PC-3 (cell line): ENCODE measurements around the gene UBE2L3. TPM values are rescaled to one million over a fixed set of nuclear protein-coding genes. Genes with fewer than 3 reads are reported as not detected.
A peak's percentile ranks its signal among the peaks of the same experiment; 100 is the strongest.

Experiments used
- ATAC-seq: fragments of 200-7000 bp; cut with Tn5 transposase; 2 replicates; pipeline ENCODE4 v1.9.1; 2020; ENCODE audit warnings: mild to moderate bottlenecking, moderate library complexity
- BruUV-seq: library from RNA; stranded (reverse); fragments of 400-500 nt; replicated peaks from 2 replicates; lab custom pipeline; 2021; lab: Mats Ljungman, UMichigan
- CTCF ChIA-PET: fragments of 300-600 bp; sonication (Branson Sonifier 250); formaldehyde crosslinking; loops from one replicate; lab custom pipeline; 2022; ENCODE audit warnings: antibody characterized with exemption; lab: Charles Lee
- POLR2A ChIA-PET: fragments of 300-600 bp; sonication (Branson Sonifier 250); formaldehyde crosslinking; loops from one replicate; lab custom pipeline; 2022; ENCODE audit warnings: antibody characterized with exemption; ENCODE audit not compliant: unreplicated experiment; lab: Charles Lee
- DNase-seq: peaks from one replicate; pipeline ENCODE4 v3.0.0-alpha.2; 2015
- H2AFZ ChIP-seq: fragments of 300-600 bp; sonication (generic); 2 replicates; pipeline ENCODE4 v1.6.0; 2016; ENCODE audit warnings: antibody characterized with exemption, low read length
- H3F3A ChIP-seq: fragments of 300-600 bp; sonication (generic); one replicate; pipeline ENCODE4 v1.6.0; 2017; ENCODE audit warnings: antibody characterized with exemption, low read length, control low read depth, mild to moderate bottlenecking; ENCODE audit not compliant: unreplicated experiment
- H3K27ac ChIP-seq: fragments of 300-600 bp; sonication (generic); 2 replicates; pipeline ENCODE4 v1.5.1; 2016; ENCODE audit warnings: mild to moderate bottlenecking, low read length
- H3K27me3 ChIP-seq: fragments of 300-600 bp; sonication (generic); 2 replicates; pipeline ENCODE4 v1.6.1; 2016; ENCODE audit warnings: low read length, mixed read lengths
- H3K36me3 ChIP-seq: fragments of 300-600 bp; sonication (generic); 2 replicates; pipeline ENCODE4 v1.6.1; 2016; ENCODE audit warnings: low read depth, mixed run types, low read length, mixed read lengths
- H3K4me1 ChIP-seq: fragments of 300-600 bp; sonication (generic); 2 replicates; pipeline ENCODE4 v1.5.1; 2016; ENCODE audit warnings: low read length; ENCODE audit not compliant: insufficient read depth
- H3K4me2 ChIP-seq: fragments of 300-600 bp; sonication (generic); 2 replicates; pipeline ENCODE4 v1.6.0; 2016; ENCODE audit warnings: low read length
- H3K4me3 ChIP-seq: fragments of 300-600 bp; sonication (generic); 2 replicates; pipeline ENCODE4 v1.5.1; 2016; ENCODE audit warnings: mild to moderate bottlenecking, low read length, mixed read lengths
- H3K79me2 ChIP-seq: fragments of 300-600 bp; sonication (generic); 2 replicates; pipeline ENCODE4 v1.6.1; 2017; ENCODE audit warnings: low read length, mixed read lengths
- H3K9ac ChIP-seq: fragments of 300-600 bp; sonication (generic); 2 replicates; pipeline ENCODE4 v1.6.0; 2016; ENCODE audit warnings: mild to moderate bottlenecking, low read length
- H3K9me2 ChIP-seq: fragments of 300-600 bp; sonication (generic); replicated peaks from 2 replicates; pipeline ENCODE4 v1.6.1; 2016; ENCODE audit warnings: mixed run types, low read length, mixed read lengths
- H3K9me3 ChIP-seq: fragments of 300-600 bp; sonication (generic); 2 replicates; pipeline ENCODE4 v1.6.1; 2016; ENCODE audit warnings: low read length, mixed read lengths
- H4K20me1 ChIP-seq: fragments of 300-600 bp; sonication (generic); 2 replicates; pipeline ENCODE4 v1.6.1; 2016; ENCODE audit warnings: low read length, mixed read lengths
- CTCF ChIP-seq: fragments of 300-600 bp; sonication (generic); conservative IDR thresholded peaks from 2 replicates; pipeline ENCODE4 v1.5.1; 2017; ENCODE audit warnings: antibody characterized with exemption, low read depth, mild to moderate bottlenecking, low read length
- EZH2 ChIP-seq: fragments of 300-600 bp; sonication (generic); IDR thresholded peaks from one replicate; pipeline ENCODE4 v1.6.1; 2017; ENCODE audit warnings: antibody characterized with exemption, mild to moderate bottlenecking, low read length; ENCODE audit not compliant: unreplicated experiment
- EZH2phosphoT487 ChIP-seq: fragments of 300-600 bp; sonication (generic); IDR thresholded peaks from 2 replicates; pipeline ENCODE4 v1.6.1; 2018; ENCODE audit warnings: mild to moderate bottlenecking, antibody characterized with exemption, low read length, borderline replicate concordance
- intact Hi-C: fragments of 100-400 bp; cut with micrococcal nuclease; formaldehyde crosslinking; loops from 2 replicates; pipeline ENCODE4 v1.9.0; 2023
- total RNA-seq: library from RNA; depleted of rRNA; stranded (reverse); fragments of >200 nt; gene quantifications from 2 replicates; pipeline ENCODE4 v1.2.3, GENCODE V29; 2014

The UBE2L3 gene
- total RNA-seq, 1 experiment from 2014 or later = 72.0 TPM

- H2AFZ ChIP-seq = no peak overlapping the region
- ATAC-seq = no peak
- CTCF ChIA-PET = no interaction called here
- H3K27ac ChIP-seq = no peak overlapping the region
- peaks cover 95% of the 10 kb centered on the region for H3K79me2 ChIP-seq
- H3K4me2 ChIP-seq = no peak overlapping the region
- intact Hi-C loops = no loop called here
- no peak for DNase-seq
- H3K4me3 ChIP-seq = no peak overlapping the region
- H3F3A ChIP-seq = no peaks in the 10 kb centered on the region
- no TSS peak for BruUV-seq
- H3K9me2 ChIP-seq = no peaks in the 10 kb centered on the region
- H4K20me1 ChIP-seq = peaks cover 47% of the 10 kb centered on the region; the same call in 1 of the 2 replicates
- no peaks in the 10 kb centered on the region for H3K27me3 ChIP-seq
- no peak overlapping the region for H3K9ac ChIP-seq
- no peaks in the 10 kb centered on the region for H3K9me3 ChIP-seq
- peaks cover 19% of the 10 kb centered on the region for H3K36me3 ChIP-seq
- no peak for TF ChIP-seq EZH2phosphoT487
- TF ChIP-seq EZH2 = no peak
- no peak for TF ChIP-seq CTCF
- peaks cover 5% of the 10 kb centered on the region; the same call in 1 of the 2 replicates for H3K4me1 ChIP-seq
- POLR2A ChIA-PET = no interaction called here
These were observed 23.5 kb downstream of the UBE2L3 start for GRCh38 chr22:21590809-21591641.

- no peak overlapping the region for H2AFZ ChIP-seq
- peaks cover 5% of the 10 kb centered on the region; the same call in 1 of the 2 replicates for H3K4me1 ChIP-seq
- no peaks in the 10 kb centered on the region for H3K9me2 ChIP-seq
- no peak overlapping the region for H3K27ac ChIP-seq
- intact Hi-C loops = no loop called here
- no TSS peak for BruUV-seq
- H3K4me2 ChIP-seq = no peak overlapping the region
- DNase-seq (peak; percentile 26), ATAC-seq (peak; percentile 37)
- H3K79me2 ChIP-seq = peaks cover 95% of the 10 kb centered on the region
- H3K9ac ChIP-seq = no peak overlapping the region
- no peaks in the 10 kb centered on the region for H3F3A ChIP-seq
- no peaks in the 10 kb centered on the region for H3K9me3 ChIP-seq
- TF ChIP-seq CTCF (no peak), EZH2phosphoT487 (no peak), EZH2 (no peak)
- H3K36me3 ChIP-seq = peaks cover 19% of the 10 kb centered on the region
- H3K27me3 ChIP-seq = no peaks in the 10 kb centered on the region
- POLR2A ChIA-PET = no interaction called here
- no peak overlapping the region for H3K4me3 ChIP-seq
- CTCF ChIA-PET = no interaction called here
- peaks cover 47% of the 10 kb centered on the region; the same call in 1 of the 2 replicates for H4K20me1 ChIP-seq
These were observed 24.2 kb downstream of the UBE2L3 start for GRCh38 chr22:21591695-21592094.

GRCh38 chr22:21592422-21592821, 24.9 kb downstream of the UBE2L3 start:
- DNase-seq (no peak), ATAC-seq (no peak)
- Histone ChIP-seq H3K27ac (no peak overlapping the region), H3K9me2 (no peaks in the 10 kb centered on the region), H2AFZ (no peak overlapping the region), H3K4me3 (no peak overlapping the region), H3K4me2 (no peak overlapping the region), H3K36me3 (peaks cover 19% of the 10 kb centered on the region), H4K20me1 (peaks cover 47% of the 10 kb centered on the region; the same call in 1 of the 2 replicates), H3K9ac (no peak overlapping the region), H3K27me3 (no peaks in the 10 kb centered on the region), H3K9me3 (no peaks in the 10 kb centered on the region), H3K79me2 (peaks cover 95% of the 10 kb centered on the region), H3K4me1 (peaks cover 5% of the 10 kb centered on the region; the same call in 1 of the 2 replicates), H3F3A (no peaks in the 10 kb centered on the region)
- ChIA-PET POLR2A (no interaction called here), CTCF (no interaction called here)
- intact Hi-C loops = no loop called here
- no TSS peak for BruUV-seq
- TF ChIP-seq CTCF (no peak), EZH2 (no peak), EZH2phosphoT487 (no peak)
